Fibroblast of mammary gland (primary cell): ENCODE measurements around the gene VPS26B.
A peak's percentile ranks its signal among the peaks of the same experiment; 100 is the strongest.
"Not testable (repeated sequence)": the region's sequence is repeated elsewhere in the genome, so short reads cannot be mapped to it uniquely, and the experiment has no call there.

Experiments
- DNase-seq: peaks from one replicate; pipeline ENCODE4 v3.0.0-alpha.2; 2010; ENCODE audit warnings: low read depth
- H3K4me3 ChIP-seq: 2 replicates; pipeline ENCODE4 v1.5.1; 2011; ENCODE audit warnings: low read depth, mild to moderate bottlenecking, low read length, moderate library complexity; ENCODE audit not compliant: control insufficient read depth
- CTCF ChIP-seq: conservative IDR thresholded peaks from 2 replicates; pipeline ENCODE4 v1.5.1; 2011; ENCODE audit warnings: low read depth, low read length, inconsistent platforms; ENCODE audit not compliant: control insufficient read depth, insufficient read depth

VPS26B gene

GRCh38 chr11:134223836-134224709, at the start of gene VPS26B, which contains the start of gene NCAPD3:
Gene VPS26B, plus strand, starts transcription at chr11:134224671. Its CDS starts 452 bp downstream, at chr11:134225123.
Gene NCAPD3, minus strand, starts transcription at chr11:134223967. Its CDS starts 41 bp downstream, at chr11:134223926.
- H3K4me3 ChIP-seq: peak within 1 kb of the TSS; percentile 87
- TF ChIP-seq CTCF: no peak
- peak; percentile 93 for DNase-seq

- no peak for TF ChIP-seq CTCF
- no peak for DNase-seq
- H3K4me3 ChIP-seq: no peak overlapping the region
These were observed 48.2 kb upstream of the VPS26B start for GRCh38 chr11:134176284-134176683.

GRCh38 chr11:134178032-134178674, 46.3 kb upstream of the VPS26B start:
- no peak for TF ChIP-seq CTCF
- no peak for DNase-seq
- H3K4me3 ChIP-seq: no peak overlapping the region

- H3K4me3 ChIP-seq: no peak overlapping the region
- TF ChIP-seq CTCF: no peak
- peak; percentile 72 for DNase-seq
These were observed 42.8 kb upstream of the VPS26B start for GRCh38 chr11:134181707-134182106.

- not testable (repeated sequence) for DNase-seq, H3K4me3 ChIP-seq
These were observed 36.4 kb upstream of the VPS26B start for GRCh38 chr11:134188092-134188491.

GRCh38 chr11:134196756-134197155, 27.7 kb upstream of the VPS26B start:
- H3K4me3 ChIP-seq: no peak overlapping the region
- no peak for DNase-seq
- no peak for TF ChIP-seq CTCF

- no peak for DNase-seq
- no peak overlapping the region for H3K4me3 ChIP-seq
- TF ChIP-seq CTCF: no peak
These were observed 24.9 kb upstream of the VPS26B start for GRCh38 chr11:134199531-134199930.
